Mesendoderm (in vitro differentiated cells): ENCODE results near the gene DYSF.

Source experiments
- DNase-seq: peaks from one replicate; pipeline ENCODE4 v3.0.0; 2013
- H2AK5ac ChIP-seq: 2 replicates; pipeline ENCODE4 v1.6.1; 2013; ENCODE audit warnings: low read length, inconsistent platforms
- H2BK120ac ChIP-seq: 2 replicates; pipeline ENCODE4 v1.6.1; 2013; ENCODE audit warnings: low read depth, mild to moderate bottlenecking, low read length, moderate library complexity, mixed read lengths
- H2BK15ac ChIP-seq: replicated peaks from 2 replicates; pipeline ENCODE4 v1.6.1; 2013; ENCODE audit warnings: low read depth, mild to moderate bottlenecking, moderate library complexity
- H2BK5ac ChIP-seq: 2 replicates; pipeline ENCODE4 v1.6.1; 2013; ENCODE audit warnings: low read length, inconsistent platforms
- H3K18ac ChIP-seq: 2 replicates; pipeline ENCODE4 v1.6.1; 2013; ENCODE audit warnings: mild to moderate bottlenecking, low read length, mixed read lengths
- H3K23ac ChIP-seq: one replicate; pipeline ENCODE4 v1.6.1; 2013; ENCODE audit warnings: low read length
- H3K27ac ChIP-seq: 2 replicates; pipeline ENCODE4 v1.5.1; 2013; ENCODE audit warnings: low read depth, mild to moderate bottlenecking, inconsistent platforms, low read length, moderate library complexity
- H3K27me3 ChIP-seq: 2 replicates; pipeline ENCODE4 v1.6.1; 2013; ENCODE audit warnings: low read length, control low read depth, mild to moderate bottlenecking, inconsistent platforms; ENCODE audit not compliant: insufficient read depth, poor library complexity
- H3K36me3 ChIP-seq: 2 replicates; pipeline ENCODE4 v1.6.1; 2013; ENCODE audit warnings: low read length, inconsistent platforms; ENCODE audit not compliant: control insufficient read depth, insufficient read depth
- H3K4ac ChIP-seq: one replicate; pipeline ENCODE4 v1.6.1; 2013; ENCODE audit warnings: low read depth, mild to moderate bottlenecking, low read length, moderate library complexity
- H3K4me1 ChIP-seq: 2 replicates; pipeline ENCODE4 v1.6.1; 2013; ENCODE audit warnings: low read depth, low read length, inconsistent platforms; ENCODE audit not compliant: control insufficient read depth
- H3K4me2 ChIP-seq: 2 replicates; pipeline ENCODE4 v1.6.1; 2013; ENCODE audit warnings: low read length
- H3K4me3 ChIP-seq: 2 replicates; pipeline ENCODE4 v1.5.1; 2013; ENCODE audit warnings: mild to moderate bottlenecking, low read length
- H3K56ac ChIP-seq: one replicate; pipeline ENCODE4 v1.6.1; 2013; ENCODE audit warnings: low read length
- H3K79me1 ChIP-seq: 2 replicates; pipeline ENCODE4 v1.6.1; 2013; ENCODE audit warnings: low read length, inconsistent platforms
- H3K79me2 ChIP-seq: 2 replicates; pipeline ENCODE4 v1.6.1; 2013; ENCODE audit warnings: mild to moderate bottlenecking, low read length; ENCODE audit not compliant: control insufficient read depth, insufficient read depth
- H3K9ac ChIP-seq: 2 replicates; pipeline ENCODE4 v1.6.1; 2013; ENCODE audit warnings: low read length, inconsistent platforms
- H4K5ac ChIP-seq: one replicate; pipeline ENCODE4 v1.6.1; 2013; ENCODE audit warnings: low read length
- H4K8ac ChIP-seq: one replicate; pipeline ENCODE4 v1.6.1; 2013; ENCODE audit warnings: low read depth, mild to moderate bottlenecking, control low read depth, low read length, moderate library complexity
- WGBS: extraction: QIAGEN DNeasy Blood & Tissue Kit; methylation state at CpG from one replicate; pipeline ENCODE4 v1.1.7; 2013; ENCODE audit warnings: low lambda C conversion rate, missing lambda C conversion rate; ENCODE audit not compliant: insufficient coverage; ENCODE audit errors: extremely low coverage; 5-methylcytosine and 5-hydroxymethylcytosine counted together

Gene DYSF

DNA sequence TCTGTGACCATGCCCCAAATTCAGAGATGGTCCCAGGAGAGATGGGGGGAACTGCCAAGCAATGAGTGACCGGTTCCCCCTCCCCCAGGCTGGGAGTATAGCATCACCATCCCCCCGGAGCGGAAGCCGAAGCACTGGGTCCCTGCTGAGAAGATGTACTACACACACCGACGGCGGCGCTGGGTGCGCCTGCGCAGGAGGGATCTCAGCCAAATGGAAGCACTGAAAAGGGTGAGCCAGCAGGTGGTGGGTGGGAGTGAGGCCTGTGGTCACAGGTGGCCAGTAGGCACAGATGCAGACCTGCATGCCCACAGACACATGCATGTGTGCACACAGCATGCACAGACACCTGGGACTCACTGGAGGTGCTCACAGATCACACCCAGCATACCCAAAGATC, 117.2 kb downstream of the DYSF start:
- no peaks in the 10 kb centered on the region for H3K4me1 ChIP-seq
- H3K56ac ChIP-seq: no peak overlapping the region

DNA sequence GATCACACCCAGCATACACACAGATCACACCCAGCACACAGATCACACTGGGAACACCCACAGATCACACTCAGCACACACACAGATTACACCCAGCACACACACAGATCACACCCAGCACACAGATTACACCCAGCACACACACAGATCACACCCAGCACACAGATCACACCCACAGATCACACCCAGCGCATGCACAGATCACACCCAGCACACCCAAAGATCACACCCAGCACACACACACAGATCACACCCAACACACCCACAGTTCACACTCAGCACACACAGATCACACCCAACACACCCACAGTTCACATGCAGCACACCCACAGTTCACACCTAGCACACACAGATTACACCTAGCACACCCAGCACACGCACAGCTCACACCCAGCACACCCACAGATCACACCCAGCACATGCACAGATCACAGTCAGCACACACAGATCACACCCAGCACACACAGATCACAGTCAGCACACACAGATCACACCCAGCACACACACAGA, 117.6 kb downstream of the DYSF start:
- Histone ChIP-seq H4K8ac (no peak overlapping the region), H3K4me3 (no peak overlapping the region), H3K9ac (no peak overlapping the region), H3K79me1 (no peaks in the 10 kb centered on the region), H3K27ac (no peak overlapping the region), H2BK15ac (no peak overlapping the region), H3K27me3 (no peaks in the 10 kb centered on the region), H3K36me3 (peaks cover 2% of the 10 kb centered on the region), H3K79me2 (no peaks in the 10 kb centered on the region), H2BK5ac (no peak overlapping the region), H3K4me1 (no peaks in the 10 kb centered on the region), H2AK5ac (no peak overlapping the region), H3K18ac (no peak overlapping the region), H3K4me2 (no peak overlapping the region), H3K56ac (no peak overlapping the region), H3K4ac (no peak overlapping the region), H2BK120ac (no peak overlapping the region), H3K23ac (no peak overlapping the region), H4K5ac (no peak overlapping the region)
- no CpG with 5 or more reads among the region's 2 CpGs for WGBS
- DNase-seq: no peak

More for the DNA sequence above, 117.2 kb downstream of the DYSF start:
- H3K36me3 ChIP-seq: peaks cover 2% of the 10 kb centered on the region
- no peak for DNase-seq
- no peak overlapping the region for H3K23ac ChIP-seq
- no CpG with 5 or more reads among the region's 10 CpGs for WGBS
- no peak overlapping the region for H2BK120ac ChIP-seq
- no peak overlapping the region for H3K9ac ChIP-seq
- no peak overlapping the region for H3K27ac ChIP-seq
- H4K5ac ChIP-seq: no peak overlapping the region
- no peak overlapping the region for H2BK5ac ChIP-seq
- no peak overlapping the region for H4K8ac ChIP-seq
- no peaks in the 10 kb centered on the region for H3K27me3 ChIP-seq
- no peak overlapping the region for H3K4me2 ChIP-seq
- H3K18ac ChIP-seq: no peak overlapping the region
- H3K79me2 ChIP-seq: no peaks in the 10 kb centered on the region
- no peak overlapping the region for H2AK5ac ChIP-seq
- no peak overlapping the region for H2BK15ac ChIP-seq
- no peak overlapping the region for H3K4ac ChIP-seq
- no peaks in the 10 kb centered on the region for H3K79me1 ChIP-seq
- no peak overlapping the region for H3K4me3 ChIP-seq

DNA sequence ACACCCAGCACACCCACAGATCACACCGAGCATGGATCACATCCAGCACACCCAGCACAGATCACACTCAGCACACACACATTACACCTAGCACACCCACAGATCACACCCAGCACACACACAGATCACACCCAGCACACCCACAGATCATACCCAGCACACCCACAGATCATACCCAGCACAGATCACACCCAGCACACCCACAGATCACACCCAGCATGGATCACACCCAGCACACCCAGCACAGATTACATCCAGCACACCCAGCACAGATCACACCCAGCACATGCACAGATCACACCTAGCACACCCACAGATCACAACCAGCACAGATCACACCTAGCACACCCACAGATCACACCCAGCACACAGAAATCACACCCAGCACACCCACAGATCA, 118.6 kb downstream of the DYSF start:
- no peak overlapping the region for H3K4me3 ChIP-seq

DNA sequence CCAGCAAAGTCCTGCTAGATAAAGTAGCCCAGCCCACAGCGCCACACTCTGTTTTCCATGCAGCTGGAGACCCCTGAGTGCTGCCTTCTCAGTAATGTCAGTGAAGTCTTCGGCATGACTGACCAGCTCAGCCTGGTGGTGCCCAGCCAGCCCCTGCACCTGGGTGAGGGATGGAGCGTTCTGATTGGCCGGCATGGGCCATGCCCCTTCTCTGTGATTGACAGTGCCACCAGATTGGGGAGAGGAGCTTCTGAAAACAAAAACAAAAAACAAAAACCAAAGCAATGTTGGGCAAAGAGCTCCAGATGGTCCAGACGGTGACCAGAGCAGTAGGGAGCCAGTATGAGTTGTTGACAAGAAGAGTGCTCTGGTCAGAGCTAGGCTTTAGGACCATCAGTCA, 122.6 kb downstream of the DYSF start:
- Histone ChIP-seq H3K79me2 (no peaks in the 10 kb centered on the region), H3K18ac (no peak overlapping the region), H2AK5ac (no peak overlapping the region), H4K5ac (no peak overlapping the region), H3K4me3 (no peak overlapping the region), H3K4me1 (no peaks in the 10 kb centered on the region), H3K9ac (no peak overlapping the region), H3K56ac (no peak overlapping the region), H3K27me3 (no peaks in the 10 kb centered on the region), H3K36me3 (peaks cover 1% of the 10 kb centered on the region), H2BK5ac (no peak overlapping the region), H3K4me2 (no peak overlapping the region), H3K4ac (no peak overlapping the region), H3K23ac (no peak overlapping the region), H3K27ac (no peak overlapping the region), H2BK15ac (no peak overlapping the region), H4K8ac (no peak overlapping the region), H2BK120ac (no peak overlapping the region), H3K79me1 (no peaks in the 10 kb centered on the region)
- DNase-seq: no peak
- WGBS: no CpG with 5 or more reads among the region's 5 CpGs

More for the DNA sequence above, 118.6 kb downstream of the DYSF start:
- Histone ChIP-seq H3K36me3 (peaks cover 2% of the 10 kb centered on the region), H2BK5ac (no peak overlapping the region), H4K5ac (no peak overlapping the region), H3K79me1 (no peaks in the 10 kb centered on the region), H3K4me2 (no peak overlapping the region), H3K4me1 (no peaks in the 10 kb centered on the region), H3K9ac (no peak overlapping the region), H2BK120ac (no peak overlapping the region), H3K4ac (no peak overlapping the region), H3K27me3 (no peaks in the 10 kb centered on the region), H4K8ac (no peak overlapping the region), H3K56ac (no peak overlapping the region), H3K79me2 (no peaks in the 10 kb centered on the region), H2AK5ac (no peak overlapping the region), H2BK15ac (no peak overlapping the region), H3K23ac (no peak overlapping the region), H3K18ac (no peak overlapping the region), H3K27ac (no peak overlapping the region)
- DNase-seq: no peak
- no CpG with 5 or more reads among the region's 1 CpG for WGBS

DNA sequence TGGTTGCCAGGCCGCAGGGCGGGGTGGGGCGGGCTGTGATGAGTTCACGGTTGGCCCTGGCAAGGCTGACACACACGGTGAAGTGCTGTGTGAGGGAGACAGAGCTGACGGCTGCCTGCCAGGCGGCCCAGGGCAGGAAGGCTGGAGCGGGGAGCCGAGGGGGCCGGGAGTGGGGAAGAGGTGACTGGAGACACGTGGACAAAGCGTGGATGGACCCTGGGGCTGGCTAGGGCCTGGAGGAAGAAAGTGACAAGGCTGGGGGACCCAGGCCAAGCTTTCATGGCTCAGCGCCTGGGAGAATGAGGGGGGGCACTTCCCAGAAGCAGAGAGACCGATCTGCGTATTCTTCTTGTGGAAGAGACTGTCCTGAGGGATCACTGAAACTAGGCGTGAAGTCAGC, 123.2 kb downstream of the DYSF start:
- no CpG with 5 or more reads among the region's 16 CpGs for WGBS
- H3K79me2 ChIP-seq: no peaks in the 10 kb centered on the region
- H2AK5ac ChIP-seq: no peak overlapping the region
- H3K18ac ChIP-seq: no peak overlapping the region
- no peak overlapping the region for H3K9ac ChIP-seq
- no peak overlapping the region for H4K5ac ChIP-seq
- DNase-seq: no peak
- H3K27ac ChIP-seq: no peak overlapping the region
- no peak overlapping the region for H3K4me2 ChIP-seq
- no peaks in the 10 kb centered on the region for H3K4me1 ChIP-seq
- H3K36me3 ChIP-seq: no peaks in the 10 kb centered on the region
- no peaks in the 10 kb centered on the region for H3K79me1 ChIP-seq
- H3K4me3 ChIP-seq: no peak overlapping the region
- H3K4ac ChIP-seq: no peak overlapping the region
- no peak overlapping the region for H2BK15ac ChIP-seq
- no peak overlapping the region for H2BK5ac ChIP-seq
- H3K56ac ChIP-seq: no peak overlapping the region
- H2BK120ac ChIP-seq: no peak overlapping the region
- no peaks in the 10 kb centered on the region for H3K27me3 ChIP-seq
- no peak overlapping the region for H4K8ac ChIP-seq
- no peak overlapping the region for H3K23ac ChIP-seq

DNA sequence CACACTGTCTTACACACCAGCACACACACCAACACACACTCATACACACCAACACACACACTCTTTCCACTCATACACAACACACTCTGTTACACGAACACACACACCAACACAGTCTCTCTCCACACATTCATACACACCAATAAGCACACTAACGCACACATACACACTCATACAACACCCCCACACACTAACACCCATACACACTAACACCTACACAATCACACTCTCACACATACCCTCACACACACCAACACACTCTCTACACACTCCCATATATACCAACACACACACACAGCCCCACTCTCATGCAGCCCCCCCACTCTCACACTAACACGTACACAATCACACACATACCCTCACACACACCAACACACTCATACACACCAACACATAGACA, 123.8 kb downstream of the DYSF start:
- no peak overlapping the region for H3K27ac ChIP-seq
- no peak overlapping the region for H3K4me2 ChIP-seq
- no peak overlapping the region for H3K4me3 ChIP-seq
- H3K23ac ChIP-seq: no peak overlapping the region
- H3K27me3 ChIP-seq: no peaks in the 10 kb centered on the region
- H3K79me1 ChIP-seq: no peaks in the 10 kb centered on the region
- H3K36me3 ChIP-seq: no peaks in the 10 kb centered on the region
- H2BK120ac ChIP-seq: no peak overlapping the region
- no peak overlapping the region for H3K9ac ChIP-seq
- no peak overlapping the region for H3K56ac ChIP-seq
- no peak overlapping the region for H2BK15ac ChIP-seq
- no peak overlapping the region for H4K5ac ChIP-seq
- H2BK5ac ChIP-seq: no peak overlapping the region
- no peak overlapping the region for H4K8ac ChIP-seq
- 100% methylated on average over 3 of the region's 3 CpGs for WGBS
- no peak overlapping the region for H3K18ac ChIP-seq
- H3K4ac ChIP-seq: no peak overlapping the region
- H3K79me2 ChIP-seq: no peaks in the 10 kb centered on the region
- H2AK5ac ChIP-seq: no peak overlapping the region
- H3K4me1 ChIP-seq: no peaks in the 10 kb centered on the region
- DNase-seq: no peak
